ENCODE measurements around the gene LMO2.

LMO2 gene

DNA sequence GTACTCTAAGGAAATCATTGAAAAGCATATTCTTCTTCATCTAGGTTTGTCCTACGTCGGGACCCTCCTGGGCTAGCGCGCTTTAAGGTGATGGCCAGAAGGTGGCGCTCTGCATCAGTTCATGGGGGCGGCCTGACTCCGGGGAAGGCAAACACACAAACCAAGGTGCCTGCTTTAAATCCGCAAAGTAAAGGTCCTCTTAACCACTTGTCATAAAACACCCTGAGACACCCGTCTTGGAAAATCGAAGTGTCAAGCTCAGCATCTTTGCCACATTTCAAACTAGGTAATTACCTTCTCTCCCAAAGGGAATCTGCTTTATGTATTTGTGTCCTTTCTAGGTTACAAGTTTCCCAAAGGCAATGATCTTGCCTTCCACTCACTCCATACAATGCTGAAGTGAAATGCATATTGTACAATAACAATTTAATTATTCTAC is 33.9 kb downstream of the LMO2 start:
- H3K36me3 ChIP-seq: no peaks in the 10 kb centered on the region
- TF ChIP-seq, protein P1, sequence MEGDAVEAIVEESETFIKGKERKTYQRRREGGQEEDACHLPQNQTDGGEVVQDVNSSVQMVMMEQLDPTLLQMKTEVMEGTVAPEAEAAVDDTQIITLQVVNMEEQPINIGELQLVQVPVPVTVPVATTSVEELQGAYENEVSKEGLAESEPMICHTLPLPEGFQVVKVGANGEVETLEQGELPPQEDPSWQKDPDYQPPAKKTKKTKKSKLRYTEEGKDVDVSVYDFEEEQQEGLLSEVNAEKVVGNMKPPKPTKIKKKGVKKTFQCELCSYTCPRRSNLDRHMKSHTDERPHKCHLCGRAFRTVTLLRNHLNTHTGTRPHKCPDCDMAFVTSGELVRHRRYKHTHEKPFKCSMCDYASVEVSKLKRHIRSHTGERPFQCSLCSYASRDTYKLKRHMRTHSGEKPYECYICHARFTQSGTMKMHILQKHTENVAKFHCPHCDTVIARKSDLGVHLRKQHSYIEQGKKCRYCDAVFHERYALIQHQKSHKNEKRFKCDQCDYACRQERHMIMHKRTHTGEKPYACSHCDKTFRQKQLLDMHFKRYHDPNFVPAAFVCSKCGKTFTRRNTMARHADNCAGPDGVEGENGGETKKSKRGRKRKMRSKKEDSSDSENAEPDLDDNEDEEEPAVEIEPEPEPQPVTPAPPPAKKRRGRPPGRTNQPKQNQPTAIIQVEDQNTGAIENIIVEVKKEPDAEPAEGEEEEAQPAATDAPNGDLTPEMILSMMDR (IDR thresholded peaks at IDR 0.05; ENCODE audit: low read depth, low read length): peak; percentile 86
- H3K27ac ChIP-seq: no peak overlapping the region
- H3K4me3 ChIP-seq (ENCODE audit: low read depth, low read length): no peak overlapping the region
- H3K27me3 ChIP-seq (ENCODE audit: insufficient read depth, low read depth, severe bottlenecking): no peaks in the 10 kb centered on the region
- H3K9me3 ChIP-seq (ENCODE audit: severe bottlenecking): peaks cover under 1% of the 10 kb centered on the region
- peak; percentile 80 for DNase-seq

GRCh38 chr11:33855500-33855899 is 36.4 kb downstream of the LMO2 start:
- no peak overlapping the region for H3K4me3 ChIP-seq (ENCODE audit: low read depth, low read length)
- no peak for DNase-seq
- H3K27me3 ChIP-seq (ENCODE audit: insufficient read depth, low read depth, severe bottlenecking): no peaks in the 10 kb centered on the region
- H3K9me3 ChIP-seq (ENCODE audit: severe bottlenecking): peaks cover 3% of the 10 kb centered on the region
- no peak overlapping the region; the same call in 1 of the 2 replicates for H3K27ac ChIP-seq
- H3K36me3 ChIP-seq: no peaks in the 10 kb centered on the region
- TF ChIP-seq, protein P1 (IDR thresholded peaks at IDR 0.05; ENCODE audit: low read depth, low read length): no peak

GRCh38 chr11:33848717-33849390 is 43.0 kb downstream of the LMO2 start:
- Histone ChIP-seq H3K9me3 (ENCODE audit: severe bottlenecking) (peaks cover 3% of the 10 kb centered on the region), H3K27ac (no peak overlapping the region), H3K36me3 (no peaks in the 10 kb centered on the region), H3K4me3 (ENCODE audit: low read depth, low read length) (no peak overlapping the region), H3K27me3 (ENCODE audit: insufficient read depth, low read depth, severe bottlenecking) (no peaks in the 10 kb centered on the region)
- TF ChIP-seq, protein P1 (IDR thresholded peaks at IDR 0.05; ENCODE audit: low read depth, low read length): no peak
- DNase-seq: no peak

- Histone ChIP-seq H3K27me3 (ENCODE audit: insufficient read depth, low read depth, severe bottlenecking) (no peaks in the 10 kb centered on the region), H3K27ac (no peak overlapping the region), H3K4me3 (ENCODE audit: low read depth, low read length) (no peak overlapping the region), H3K9me3 (ENCODE audit: severe bottlenecking) (no peaks in the 10 kb centered on the region), H3K36me3 (no peaks in the 10 kb centered on the region)
- no peak for DNase-seq
- TF ChIP-seq, protein P1 (IDR thresholded peaks at IDR 0.05; ENCODE audit: low read depth, low read length): no peak
Observed at GRCh38 chr11:33847251-33847650, 44.6 kb downstream of the LMO2 start.

DNA sequence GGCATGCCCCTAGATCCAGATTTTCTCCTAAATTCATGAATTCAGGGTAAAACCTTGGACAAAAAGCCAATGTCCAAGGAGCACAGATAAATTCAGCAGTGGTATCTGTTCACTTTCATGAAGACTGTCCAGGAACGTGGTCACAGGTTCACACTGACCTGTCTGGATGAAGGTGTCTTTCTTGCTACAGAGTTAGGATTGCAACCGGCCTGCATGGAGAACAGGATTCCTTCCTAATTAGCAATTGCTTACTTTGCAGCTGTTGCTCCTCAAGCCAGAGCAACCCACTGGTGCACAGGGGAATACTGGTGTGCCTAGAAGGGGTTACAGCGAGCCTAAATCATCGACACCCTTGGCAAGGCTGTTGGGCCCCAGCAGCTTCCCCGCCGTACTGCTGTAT is 47.6 kb downstream of the LMO2 start:
- TF ChIP-seq, protein P1 (IDR thresholded peaks at IDR 0.05; ENCODE audit: low read depth, low read length): no peak

DNA sequence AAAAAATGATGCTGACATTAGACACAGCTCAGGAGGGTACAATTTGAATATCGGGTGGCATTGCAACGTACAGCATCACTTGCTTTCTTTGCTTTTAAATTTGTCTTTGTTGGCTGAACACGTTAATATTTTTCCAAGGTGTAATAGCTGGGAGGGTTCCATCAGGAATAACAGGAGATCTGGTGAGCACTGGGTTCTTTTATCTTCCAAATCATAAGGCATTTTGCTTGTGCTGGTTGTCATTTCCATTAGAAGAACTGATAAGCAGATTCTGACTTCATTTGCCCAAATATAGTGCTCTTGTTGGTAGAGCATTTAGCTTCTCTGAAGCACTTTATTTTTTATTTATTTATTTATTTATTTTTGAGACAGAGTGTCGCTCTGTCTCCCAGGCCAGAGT is 48.9 kb downstream of the LMO2 start:
- DNase-seq: no peak

More for the DNA sequence above, 47.6 kb downstream of the LMO2 start:
- no peak for DNase-seq
- no peak overlapping the region for H3K4me3 ChIP-seq (ENCODE audit: low read depth, low read length)
- H3K9me3 ChIP-seq (ENCODE audit: severe bottlenecking): no peaks in the 10 kb centered on the region
- no peaks in the 10 kb centered on the region for H3K36me3 ChIP-seq
- no peak overlapping the region for H3K27ac ChIP-seq
- H3K27me3 ChIP-seq (ENCODE audit: insufficient read depth, low read depth, severe bottlenecking): no peaks in the 10 kb centered on the region

More for the DNA sequence above, 48.9 kb downstream of the LMO2 start:
- TF ChIP-seq, protein P1 (IDR thresholded peaks at IDR 0.05; ENCODE audit: low read depth, low read length): no peak
- no peaks in the 10 kb centered on the region for H3K36me3 ChIP-seq
- H3K4me3 ChIP-seq (ENCODE audit: low read depth, low read length): no peak overlapping the region
- no peaks in the 10 kb centered on the region for H3K27me3 ChIP-seq (ENCODE audit: insufficient read depth, low read depth, severe bottlenecking)
- H3K9me3 ChIP-seq (ENCODE audit: severe bottlenecking): no peaks in the 10 kb centered on the region
- no peak overlapping the region for H3K27ac ChIP-seq
